HG03135 (cell line): ENCODE data around the gene SLC6A6.

Source experiments
- ATAC-seq: cut with Tn5 transposase; IDR thresholded peaks from one replicate; pipeline ENCODE4 v1.9.1; 2021; ENCODE audit warnings: mild to moderate bottlenecking, moderate library complexity; ENCODE audit not compliant: unreplicated experiment

SLC6A6 gene

GRCh38 chr3:14536055-14536815 is 133.8 kb downstream of the SLC6A6 start:
- ATAC-seq = no peak

- ATAC-seq = no peak
Measured at GRCh38 chr3:14536837-14537589, 134.6 kb downstream of the SLC6A6 start.

DNA sequence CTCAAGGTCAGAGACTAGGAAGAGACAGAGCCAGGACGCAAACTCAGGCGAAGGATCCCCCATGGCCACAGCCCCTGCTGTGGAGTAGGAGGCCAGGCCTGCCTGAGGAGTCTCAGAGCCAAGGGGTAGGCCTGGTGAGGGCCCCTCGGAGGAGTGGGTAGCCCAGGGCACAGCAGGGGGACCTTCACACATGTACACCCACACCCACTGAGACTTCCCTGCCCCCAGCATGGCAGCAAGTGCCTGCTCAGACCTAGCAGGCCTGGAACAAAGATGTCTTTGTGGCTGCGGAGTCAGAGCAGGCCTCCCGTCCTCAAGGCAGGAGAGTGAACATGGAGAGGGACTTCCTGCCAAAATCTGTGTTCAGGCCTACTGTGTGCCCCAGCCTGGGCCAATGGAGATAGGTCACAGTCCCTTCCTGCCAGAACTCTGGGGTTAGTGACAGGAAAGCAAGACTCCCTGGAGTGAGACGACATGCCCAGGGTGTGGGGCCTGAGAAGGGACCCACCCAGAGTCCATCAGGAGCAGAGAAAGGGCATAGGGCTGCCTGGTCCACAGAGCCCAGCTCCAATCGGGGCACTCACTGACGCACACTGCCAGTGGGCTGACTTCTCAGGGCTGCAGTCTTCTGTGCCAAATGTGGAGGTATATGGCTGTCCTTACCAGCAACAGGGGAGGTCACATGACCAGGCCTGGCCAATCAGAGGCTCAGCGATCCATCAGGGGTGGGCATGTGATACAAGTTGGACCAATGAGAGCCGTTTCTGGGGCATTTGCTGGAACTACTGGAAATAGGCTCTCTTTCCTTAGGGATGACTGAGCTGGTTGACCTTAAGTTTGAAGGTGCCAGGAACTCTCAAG is 135.4 kb downstream of the SLC6A6 start:
- no peak for ATAC-seq

GRCh38 chr3:14538451-14539088 is 136.2 kb downstream of the SLC6A6 start:
- ATAC-seq = no peak
